Activated T-cell treated with anti-CD3 and anti-CD28 coated beads for 48 hours (primary cell): ENCODE measurements around the gene DKK2.
"Not testable (repeated sequence)": the region's sequence is repeated elsewhere in the genome, so short reads cannot be mapped to it uniquely, and the experiment has no call there.

Source experiments
- DNase-seq: peaks from one replicate; pipeline ENCODE4 v3.0.0-alpha.2; 2020; ENCODE audit warnings: low read depth

Gene DKK2

DNA sequence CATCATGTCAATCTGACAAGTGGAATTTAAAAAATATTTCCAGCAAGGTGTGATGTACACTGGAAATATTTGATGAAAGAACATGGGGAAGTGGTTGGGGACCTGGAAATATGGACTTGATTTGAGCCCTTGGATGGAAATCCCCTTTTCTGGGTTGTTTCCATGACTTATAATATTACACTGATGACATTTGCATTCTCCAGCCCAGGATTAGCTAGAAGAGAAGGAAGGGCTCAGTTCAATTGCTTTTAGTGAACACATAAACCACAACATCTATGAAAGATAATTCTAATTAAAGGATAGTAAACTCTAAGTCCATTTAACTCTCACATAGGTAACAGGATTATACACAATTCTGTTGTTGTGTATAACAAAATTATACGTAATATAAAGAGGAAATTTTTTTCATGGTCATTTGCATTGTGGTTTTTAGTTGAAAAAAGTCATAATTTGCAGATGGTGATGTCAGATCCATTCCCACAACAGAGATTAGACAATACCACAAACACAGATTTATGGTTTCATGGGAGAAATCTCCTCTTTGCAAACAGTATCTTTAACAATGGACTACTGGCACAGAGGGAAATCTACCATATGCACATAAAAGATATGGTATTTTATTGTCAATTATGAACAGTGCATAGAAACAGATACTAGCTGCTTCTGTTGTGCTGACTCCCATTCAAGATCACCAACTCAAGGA lies 126.5 kb downstream of the DKK2 start:
- no peak for DNase-seq

DNA sequence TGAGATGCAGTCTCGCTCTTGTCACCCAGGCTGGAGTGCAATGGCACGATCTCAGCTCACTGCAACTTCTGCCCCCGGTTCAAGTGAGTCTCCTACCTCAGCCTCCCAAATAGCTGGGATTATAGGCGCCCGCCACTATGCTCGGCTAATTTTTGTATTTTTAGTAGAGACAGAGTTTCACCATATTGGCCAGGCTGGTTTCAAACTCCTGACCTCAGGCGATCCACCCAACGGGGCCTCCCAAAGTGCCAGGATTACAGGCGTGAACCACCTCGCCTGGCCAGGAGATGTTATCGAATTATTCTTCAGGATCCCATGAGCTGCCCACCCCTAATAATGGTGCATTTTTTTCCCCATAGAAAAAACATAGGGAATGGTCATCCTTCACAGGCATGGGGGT lies 128.1 kb downstream of the DKK2 start:
- not testable (repeated sequence) for DNase-seq

GRCh38 chr4:106907216-106907615 lies 128.9 kb downstream of the DKK2 start:
- no peak for DNase-seq

- DNase-seq: no peak
Observed at GRCh38 chr4:106906728-106907127, 129.4 kb downstream of the DKK2 start.

DNA sequence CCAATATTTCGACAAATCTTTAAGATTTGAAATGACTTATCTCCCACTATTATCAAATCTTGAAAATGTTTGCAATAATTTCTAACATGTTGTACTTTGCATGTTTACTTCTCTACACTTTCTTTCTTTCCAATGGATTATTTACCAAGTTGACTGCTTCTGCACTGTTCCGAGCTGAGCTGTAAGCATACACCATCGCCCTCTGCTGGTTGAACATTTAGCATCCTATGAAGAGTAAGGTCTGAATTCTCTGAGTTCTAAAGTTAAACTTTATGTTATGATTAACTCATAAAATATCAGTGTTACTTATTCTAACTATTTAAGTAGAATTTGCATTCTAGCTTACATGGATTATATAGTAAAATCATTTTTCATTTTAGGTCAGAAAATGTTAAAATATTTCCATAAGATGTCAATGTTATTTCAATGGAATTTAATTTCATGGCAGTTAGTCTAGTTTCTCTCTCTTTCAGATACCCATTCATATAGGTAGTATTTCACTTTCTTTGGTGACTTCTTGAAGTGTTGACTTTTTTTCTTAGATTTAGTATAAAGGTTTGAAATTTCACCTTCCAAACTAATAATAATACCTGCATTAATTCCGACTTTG lies 137.4 kb downstream of the DKK2 start:
- DNase-seq: no peak

DNA sequence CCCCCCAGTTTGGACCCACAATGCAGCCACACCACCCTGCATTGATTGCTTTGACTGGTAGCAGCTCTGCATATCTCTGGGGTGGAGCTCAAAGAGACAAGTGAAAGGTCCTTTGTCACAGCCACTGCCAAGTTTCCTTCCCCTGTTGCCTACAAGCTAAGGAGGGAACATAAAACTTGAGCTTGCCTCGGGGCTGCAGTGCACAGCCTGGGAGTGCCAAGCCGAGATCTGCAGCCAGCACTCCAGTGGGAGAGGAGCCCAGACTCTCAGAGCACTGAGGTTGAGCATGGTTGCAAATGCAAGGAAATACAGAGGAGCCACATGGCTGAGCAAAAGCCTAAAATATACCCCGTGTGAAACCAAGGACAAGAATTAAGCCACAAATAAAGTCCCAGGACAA lies 142.2 kb downstream of the DKK2 start:
- no peak for DNase-seq

GRCh38 chr4:106893395-106893881 lies 142.7 kb downstream of the DKK2 start:
- DNase-seq: no peak

DNA sequence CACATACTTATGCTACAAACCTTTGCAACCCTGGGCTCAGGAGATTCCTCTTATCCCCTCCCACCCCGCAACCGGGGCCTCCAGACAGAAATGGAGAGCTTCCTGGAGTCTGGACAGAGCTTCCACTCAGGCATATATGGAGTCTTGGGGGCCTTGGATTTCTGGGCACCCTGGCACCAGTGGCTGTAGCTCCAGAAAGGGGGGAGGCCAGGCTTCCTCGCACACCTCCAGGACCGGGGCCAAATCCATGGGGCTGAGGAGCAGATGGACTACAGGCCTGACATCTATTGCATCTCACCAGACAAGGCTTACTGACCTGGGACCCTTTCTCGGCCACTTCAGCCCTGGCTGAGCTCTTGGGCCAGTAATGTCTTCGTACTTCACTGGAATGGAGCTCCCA lies 143.3 kb downstream of the DKK2 start:
- no peak for DNase-seq

GRCh38 chr4:106875340-106875739 lies 160.8 kb downstream of the DKK2 start:
- no peak for DNase-seq
